Measurements from ENCODE around the gene EIF1AD. TPM values are rescaled to one million over a fixed set of nuclear protein-coding genes. Genes with fewer than 3 reads are reported as not detected.
"Not testable (repeated sequence)": the region's sequence is repeated elsewhere in the genome, so short reads cannot be mapped to it uniquely, and the experiment has no call there.

Gene EIF1AD
- total RNA-seq, 1 donor from 2014 or later = 22.0 TPM

DNA sequence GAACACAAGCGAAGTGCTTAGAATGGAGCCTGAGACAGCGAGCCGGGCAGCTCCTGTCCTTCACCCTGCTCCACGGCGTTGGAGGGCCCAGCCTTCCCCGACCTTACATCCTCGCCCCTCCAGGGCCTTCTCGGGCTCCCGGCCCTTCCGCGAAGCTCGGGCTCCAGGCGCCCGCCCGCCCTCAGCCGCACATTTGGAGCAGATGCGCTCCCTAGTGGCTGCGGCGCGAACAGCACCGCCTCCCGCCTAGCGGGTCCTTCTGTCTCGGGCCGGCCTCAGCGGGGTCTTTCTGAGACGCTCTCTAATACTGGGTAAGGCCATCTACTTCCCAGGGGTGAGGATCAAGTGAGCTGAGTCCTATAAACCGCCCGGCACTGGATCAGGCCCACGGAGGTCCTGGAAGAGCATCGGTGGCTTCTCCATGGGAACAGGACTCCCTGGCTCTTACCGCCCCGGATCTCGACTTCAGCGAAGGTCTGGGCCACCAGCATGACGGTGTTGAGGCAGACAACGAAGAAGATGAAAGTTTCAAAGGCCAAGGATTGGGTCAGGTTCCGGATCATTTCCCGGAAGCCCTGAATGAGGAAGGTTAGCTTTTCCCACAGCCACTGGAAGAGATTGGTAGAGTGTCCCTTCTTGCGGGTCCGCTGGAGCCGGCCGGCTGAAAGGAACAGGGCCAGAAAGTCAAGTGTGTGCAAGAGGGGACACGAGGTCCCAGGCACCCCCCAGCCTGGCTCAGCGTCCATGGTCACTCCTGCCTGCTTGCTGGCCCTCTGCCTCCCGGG is 20.6 kb upstream of the EIF1AD start:
- FAIRE-seq (no peak), DNase-seq (ENCODE audit: low spot score in 2 of 2) (peak; percentile 71 to 86)

DNA sequence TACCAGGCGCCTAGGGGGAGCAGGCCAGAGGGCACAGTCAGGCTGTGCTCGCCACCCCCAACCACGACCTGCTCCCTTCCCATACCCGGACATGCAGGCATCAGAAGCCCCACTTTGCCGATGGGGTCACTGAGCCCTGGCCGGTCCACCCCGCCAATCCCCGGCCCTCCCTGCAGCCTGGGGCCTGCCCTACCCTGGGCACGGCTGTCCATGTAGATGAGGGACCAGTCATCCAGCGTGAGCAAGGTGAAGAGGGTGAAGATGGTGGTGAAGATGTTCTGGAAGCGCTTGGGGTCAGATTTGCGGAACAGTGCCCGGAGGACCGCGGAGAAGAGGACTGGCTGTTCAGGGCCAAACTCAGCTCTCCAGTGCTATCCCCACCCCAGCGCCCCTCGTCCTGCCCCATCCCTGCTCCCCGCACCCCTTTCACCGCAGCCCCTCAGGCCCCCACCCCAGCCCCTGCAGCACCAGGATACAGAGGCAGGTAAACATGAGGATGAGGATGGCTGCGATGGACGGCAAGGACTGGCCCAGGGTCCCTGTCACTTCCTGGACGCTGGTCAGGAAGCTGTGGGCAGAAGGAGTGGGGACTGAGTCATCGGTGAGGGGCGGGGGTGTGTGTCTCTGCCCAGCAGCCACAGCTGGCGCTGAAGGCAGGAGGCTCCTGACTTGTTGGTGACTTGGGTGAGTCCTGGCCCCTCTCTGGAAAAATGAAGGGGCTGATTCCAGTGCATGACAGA is 18.8 kb upstream of the EIF1AD start:
- FAIRE-seq = no peak

DNA sequence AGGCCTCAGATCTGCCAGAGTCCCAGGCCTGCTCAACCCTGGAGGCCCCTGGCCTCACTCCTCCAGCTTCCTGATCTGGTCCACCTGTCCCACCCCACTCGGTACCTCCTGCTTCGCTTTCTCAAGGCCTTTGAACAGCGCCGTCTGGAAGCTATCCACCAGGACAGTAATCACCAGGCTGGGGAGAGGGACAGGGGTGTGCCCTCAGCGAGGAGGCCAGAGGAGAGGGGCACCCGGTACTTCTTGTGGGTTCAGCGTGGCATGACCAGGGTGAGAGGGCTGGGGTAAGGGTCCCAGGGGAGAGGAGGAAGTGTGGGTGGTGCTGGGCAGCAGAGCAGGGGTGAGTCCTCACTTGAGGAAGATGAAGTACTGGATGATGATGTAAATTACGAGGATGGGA is 18.3 kb upstream of the EIF1AD start:
- DNase-seq (ENCODE audit: low spot score in 2 of 2) (no peak), FAIRE-seq (no peak)

More for the DNA sequence above, 18.8 kb upstream of the EIF1AD start:
- no peak for DNase-seq (ENCODE audit: low spot score in 2 of 2)

DNA sequence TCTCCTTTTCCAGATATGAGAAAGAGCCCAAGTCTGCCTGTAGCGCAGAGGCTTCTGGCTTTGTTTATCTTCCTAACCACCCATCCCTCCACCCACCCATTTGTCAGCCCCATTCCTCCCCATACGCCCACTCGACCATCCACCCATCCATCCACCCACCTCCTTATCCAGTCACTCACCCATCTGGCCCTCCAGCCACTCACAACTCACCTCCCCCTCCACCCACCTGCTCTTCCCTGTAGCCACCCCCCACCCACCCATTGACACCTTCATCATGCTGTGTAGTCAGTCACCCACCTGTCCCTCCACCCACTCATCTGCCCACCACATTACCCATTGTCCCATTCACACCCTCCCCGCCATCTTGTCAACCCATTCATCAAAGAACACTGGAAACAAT is 15.4 kb upstream of the EIF1AD start:
- DNase-seq (ENCODE audit: low spot score in 2 of 2) (no peak), FAIRE-seq (no peak)

DNA sequence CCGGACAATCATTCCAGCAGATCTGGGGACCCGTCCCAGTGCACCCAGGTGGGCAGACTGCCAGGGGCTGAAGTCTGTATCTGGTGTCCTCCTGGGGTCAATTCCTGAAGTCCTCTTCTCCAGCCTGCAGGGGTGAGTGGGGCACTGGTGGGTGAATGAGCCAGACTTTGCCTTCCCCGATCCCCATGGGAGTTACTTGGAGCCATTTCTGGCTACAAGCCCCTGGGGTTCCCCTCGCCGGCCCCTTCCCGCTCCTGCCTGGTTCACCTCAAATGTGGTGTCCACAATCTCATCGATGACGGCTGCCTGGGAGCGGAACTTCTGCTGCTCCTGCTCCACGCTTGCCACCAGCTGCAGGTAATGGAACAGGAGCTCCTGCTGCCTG is 14.8 kb upstream of the EIF1AD start:
- FAIRE-seq (no peak), DNase-seq (ENCODE audit: low spot score in 2 of 2) (no peak)

DNA sequence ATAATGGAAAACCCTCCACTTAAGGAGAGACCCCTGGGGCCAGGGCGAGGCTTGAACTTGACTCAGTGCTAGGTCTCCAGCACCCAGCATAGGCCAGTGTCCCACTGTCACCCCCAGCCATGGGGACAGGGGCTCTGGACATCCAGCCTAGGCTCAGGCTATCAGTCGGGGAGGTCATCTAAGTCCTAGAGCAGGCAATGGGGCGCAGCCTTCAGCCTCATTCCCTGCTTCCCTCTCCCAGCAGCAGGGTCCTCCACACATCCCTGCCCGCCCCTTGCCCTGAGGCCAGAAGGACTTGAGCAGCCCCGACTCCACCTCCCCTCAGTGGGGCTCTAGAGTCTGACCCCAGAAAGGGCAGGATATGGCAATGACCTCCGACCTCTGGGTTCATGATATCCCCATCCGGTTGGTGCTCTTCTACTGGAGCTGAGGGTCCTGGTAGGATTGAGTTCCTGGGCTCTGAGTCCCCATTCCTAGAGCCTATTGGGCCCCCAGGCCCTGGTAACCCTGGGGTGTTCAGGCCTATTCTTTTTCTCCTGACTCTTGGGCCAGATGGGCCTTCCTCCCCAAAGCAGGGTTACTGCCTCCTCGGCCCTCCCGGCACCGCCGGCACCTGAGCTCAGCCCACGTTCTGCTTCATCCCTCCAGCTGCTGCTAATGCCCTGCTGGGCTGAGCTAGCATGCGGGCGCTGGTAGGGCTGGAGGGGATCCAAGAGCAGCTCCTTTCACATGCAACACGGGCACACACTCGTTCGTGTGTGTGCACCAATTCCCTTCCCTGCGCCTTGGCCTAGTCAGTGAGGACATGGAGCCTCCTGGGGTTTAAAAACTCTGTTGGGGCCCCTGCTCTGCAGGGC is 14.2 kb upstream of the EIF1AD start:
- DNase-seq (ENCODE audit: low spot score in 2 of 2) = no peak
- FAIRE-seq = no peak

DNA sequence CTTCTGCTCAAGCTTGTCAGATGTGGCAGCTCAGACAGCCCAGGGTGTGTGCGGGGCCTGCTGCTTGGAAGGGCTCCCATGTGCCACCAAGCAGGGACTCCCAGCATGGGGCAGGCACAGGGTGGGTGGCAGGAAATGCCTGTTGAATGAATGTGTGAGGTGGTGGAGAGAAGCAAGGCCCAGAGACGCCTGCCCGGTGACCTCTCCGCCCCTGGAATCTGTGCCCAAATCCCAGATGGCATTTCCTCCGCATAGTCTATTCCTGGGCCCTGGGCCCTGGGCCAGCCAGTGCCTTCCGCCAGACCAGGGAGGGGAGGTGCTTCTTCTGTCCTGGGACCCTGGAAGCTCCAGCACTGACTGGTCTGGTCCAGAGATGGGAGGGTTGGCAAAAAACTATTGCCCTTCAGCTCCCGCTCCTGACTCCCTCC is 13.5 kb upstream of the EIF1AD start:
- DNase-seq (ENCODE audit: low spot score in 2 of 2) = no peak
- no peak for FAIRE-seq

DNA sequence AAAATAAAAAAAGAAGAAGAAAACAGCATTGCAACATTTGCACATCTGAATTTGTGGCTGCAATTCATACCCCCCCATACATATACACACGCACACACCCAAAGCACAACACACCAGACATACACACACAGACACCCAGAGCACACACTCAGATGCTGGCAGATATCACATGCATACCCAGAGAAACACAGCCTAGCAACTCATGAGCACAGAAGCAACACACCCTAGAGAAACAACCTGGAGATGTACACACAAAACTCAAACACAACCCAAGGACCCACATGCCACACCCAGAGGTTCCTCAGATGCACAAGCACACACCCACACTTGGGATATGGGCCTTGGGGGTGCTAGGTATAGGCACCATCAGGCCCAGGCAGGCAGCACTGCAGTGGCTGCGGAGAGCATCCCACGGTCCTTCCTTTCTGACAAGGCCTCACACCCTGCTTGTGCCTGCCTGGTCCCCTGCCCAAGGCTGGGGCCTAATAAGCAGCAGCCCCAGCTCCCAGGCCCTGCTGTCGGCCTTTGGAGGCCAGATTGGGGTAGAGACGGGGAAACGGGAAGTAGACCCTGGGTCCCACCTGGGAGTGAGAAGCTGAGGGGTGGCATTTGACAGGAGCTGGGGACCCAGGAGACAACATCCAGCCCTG is 13.0 kb upstream of the EIF1AD start:
- DNase-seq (ENCODE audit: low spot score in 2 of 2) = no peak
- FAIRE-seq = no peak

DNA sequence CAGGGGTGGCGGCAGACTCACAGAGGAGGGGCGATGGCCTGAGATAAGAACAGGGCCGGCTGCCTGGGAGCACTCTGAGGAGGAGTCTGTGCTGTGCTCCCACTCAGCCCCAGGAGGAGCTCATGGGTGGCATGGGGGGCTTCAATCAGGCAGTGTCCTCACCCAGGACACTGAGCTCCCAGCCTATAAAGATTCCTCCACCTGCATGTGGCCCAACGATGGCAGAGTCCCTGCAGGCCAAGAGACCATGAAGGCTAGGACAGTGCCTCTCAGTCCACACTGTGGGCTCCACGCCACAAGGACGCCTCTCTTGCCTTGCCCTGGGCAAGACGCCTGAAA is 11.8 kb upstream of the EIF1AD start:
- no peak for DNase-seq (ENCODE audit: low spot score in 2 of 2)
- no peak for FAIRE-seq

DNA sequence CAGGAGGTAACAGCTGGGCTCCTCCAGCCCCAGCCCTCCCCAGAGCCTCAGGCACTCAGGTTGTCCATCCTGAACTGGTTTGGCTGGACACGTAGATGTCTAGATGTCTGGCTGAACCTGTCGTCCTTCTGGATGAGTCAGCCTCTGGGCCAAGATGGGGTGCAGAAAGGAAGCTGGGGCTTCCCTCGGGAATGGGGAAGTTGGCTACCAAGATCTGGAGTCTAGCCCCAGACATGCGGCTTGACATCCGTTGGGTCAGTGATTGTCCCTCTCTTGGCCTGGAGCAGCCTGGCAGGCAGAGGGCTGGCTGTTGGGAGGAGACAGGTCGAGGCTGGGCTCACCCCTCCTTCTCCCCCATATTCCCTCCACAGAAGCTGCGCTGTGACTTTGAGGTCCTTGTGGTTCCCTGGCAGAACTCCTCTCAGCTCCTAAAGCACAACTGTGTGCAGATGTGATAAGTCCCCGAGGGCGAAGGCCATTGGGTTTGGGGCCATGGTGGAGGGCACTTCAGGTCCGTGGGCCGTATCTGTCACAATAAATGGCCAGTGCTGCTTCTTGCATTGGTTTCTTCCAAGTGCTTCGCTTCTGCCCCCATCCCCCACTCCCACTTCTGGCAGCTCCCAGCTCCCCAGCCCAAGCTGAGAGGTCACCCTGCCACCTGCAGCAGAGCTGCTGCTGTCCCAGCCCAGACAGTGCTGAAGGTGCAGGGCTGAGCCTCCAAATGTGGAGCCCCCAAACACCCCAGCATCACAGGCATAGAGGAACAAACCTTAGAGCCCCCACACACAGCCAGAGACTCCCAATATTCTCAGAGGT is 11.2 kb upstream of the EIF1AD start:
- FAIRE-seq (no peak), DNase-seq (ENCODE audit: low spot score in 2 of 2) (no peak)

DNA sequence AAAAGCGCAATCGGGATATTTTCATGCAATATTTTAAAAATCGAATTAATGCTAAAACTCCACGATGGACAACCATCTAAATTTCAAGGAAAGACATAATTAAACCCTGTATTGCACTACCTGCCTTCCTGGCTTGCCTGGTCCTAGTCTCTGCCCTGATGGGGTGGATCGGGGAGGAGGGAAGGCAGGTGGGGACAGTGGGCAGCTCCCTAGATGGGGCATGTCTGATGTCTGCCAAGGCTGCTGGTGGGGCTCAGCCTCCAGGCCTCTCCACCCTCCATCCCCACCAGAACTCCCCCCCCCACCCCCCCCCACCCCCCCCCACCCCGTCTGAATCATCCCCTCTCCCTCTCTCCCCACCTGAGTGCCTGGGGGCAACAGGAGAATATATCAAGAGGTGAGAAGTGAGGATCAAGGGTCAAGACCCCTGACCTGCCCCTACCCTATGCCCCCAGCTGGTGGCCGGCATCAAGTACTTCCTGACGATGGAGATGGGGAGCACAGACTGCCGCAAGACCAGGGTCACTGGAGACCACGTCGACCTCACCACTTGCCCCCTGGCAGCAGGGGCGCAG is 10.5 kb upstream of the EIF1AD start:
- DNase-seq (ENCODE audit: low spot score in 2 of 2) (no peak), FAIRE-seq (no peak)

DNA sequence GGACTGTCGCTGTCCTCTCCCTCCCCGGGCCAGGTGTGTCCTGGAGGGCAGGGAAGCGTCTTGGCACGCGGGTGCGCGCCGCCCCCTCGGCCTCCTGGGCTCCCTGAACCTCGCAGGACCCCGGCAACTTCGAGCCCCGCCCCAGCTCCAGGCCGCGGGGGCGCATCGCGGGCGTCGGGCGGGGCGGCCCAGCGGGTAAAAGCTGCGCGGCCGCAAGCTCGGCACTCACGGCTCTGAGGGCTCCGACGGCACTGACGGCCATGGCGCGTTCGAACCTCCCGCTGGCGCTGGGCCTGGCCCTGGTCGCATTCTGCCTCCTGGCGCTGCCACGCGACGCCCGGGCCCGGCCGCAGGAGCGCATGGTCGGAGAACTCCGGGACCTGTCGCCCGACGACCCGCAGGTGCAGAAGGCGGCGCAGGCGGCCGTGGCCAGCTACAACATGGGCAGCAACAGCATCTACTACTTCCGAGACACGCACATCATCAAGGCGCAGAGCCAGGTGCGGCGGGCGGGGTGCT is 9.9 kb upstream of the EIF1AD start, which contains the start of gene CST6:
CST6 (plus strand) TSS at position 224 of the 519 bp plus-strand sequence; CDS start at position 261, 37 bp downstream.
- FAIRE-seq (no peak), DNase-seq (ENCODE audit: low spot score in 2 of 2) (no peak)

DNA sequence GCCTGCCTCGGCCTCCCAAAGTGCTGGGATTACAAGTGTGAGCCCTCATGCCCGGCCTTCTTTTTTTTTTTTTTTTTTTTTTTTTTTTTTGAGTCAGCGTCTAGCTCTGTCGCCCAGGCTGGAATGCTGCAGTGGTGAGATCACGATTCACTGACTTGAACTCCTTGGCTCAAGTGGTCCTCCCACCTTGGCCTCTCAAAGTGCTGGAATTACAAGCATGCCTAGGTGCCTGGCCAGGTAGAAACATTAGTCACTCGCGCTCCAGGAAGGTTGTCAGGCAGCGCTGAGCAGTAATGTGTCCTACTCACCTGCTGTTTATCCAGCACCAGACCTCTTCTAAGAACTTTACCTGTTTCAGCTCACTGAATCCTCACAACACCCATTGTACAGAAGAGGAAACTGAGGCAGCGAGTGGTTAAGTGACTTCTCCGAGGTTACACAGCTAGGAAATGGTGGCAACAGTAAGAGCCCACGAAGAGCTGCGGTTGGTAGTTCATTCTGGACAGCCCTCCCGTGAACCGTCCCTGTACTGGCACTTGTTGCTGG is 9.4 kb upstream of the EIF1AD start:
- DNase-seq (ENCODE audit: low spot score in 2 of 2) (no peak), FAIRE-seq (no peak)

DNA sequence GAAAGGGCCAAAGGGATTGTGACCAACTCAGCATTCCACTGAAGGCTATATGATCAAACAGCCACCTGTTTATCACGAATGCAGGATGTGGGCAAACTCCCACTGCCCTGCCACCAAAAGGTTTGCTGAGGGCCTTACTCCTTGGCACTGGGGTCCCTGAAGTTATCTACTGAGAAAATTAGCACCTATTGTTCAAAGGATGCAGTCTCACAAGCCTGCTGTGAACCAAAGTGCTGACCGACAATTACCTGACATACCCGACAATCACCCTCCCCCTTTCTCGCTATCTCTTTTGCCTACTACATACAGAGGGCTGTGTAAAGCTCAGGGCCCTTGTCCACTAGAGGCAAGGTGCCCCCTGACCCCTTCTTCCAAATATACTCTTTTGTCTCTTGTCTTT is 8.1 kb upstream of the EIF1AD start:
- FAIRE-seq; DNase-seq (ENCODE audit: low spot score in 2 of 2): not testable (repeated sequence)

DNA sequence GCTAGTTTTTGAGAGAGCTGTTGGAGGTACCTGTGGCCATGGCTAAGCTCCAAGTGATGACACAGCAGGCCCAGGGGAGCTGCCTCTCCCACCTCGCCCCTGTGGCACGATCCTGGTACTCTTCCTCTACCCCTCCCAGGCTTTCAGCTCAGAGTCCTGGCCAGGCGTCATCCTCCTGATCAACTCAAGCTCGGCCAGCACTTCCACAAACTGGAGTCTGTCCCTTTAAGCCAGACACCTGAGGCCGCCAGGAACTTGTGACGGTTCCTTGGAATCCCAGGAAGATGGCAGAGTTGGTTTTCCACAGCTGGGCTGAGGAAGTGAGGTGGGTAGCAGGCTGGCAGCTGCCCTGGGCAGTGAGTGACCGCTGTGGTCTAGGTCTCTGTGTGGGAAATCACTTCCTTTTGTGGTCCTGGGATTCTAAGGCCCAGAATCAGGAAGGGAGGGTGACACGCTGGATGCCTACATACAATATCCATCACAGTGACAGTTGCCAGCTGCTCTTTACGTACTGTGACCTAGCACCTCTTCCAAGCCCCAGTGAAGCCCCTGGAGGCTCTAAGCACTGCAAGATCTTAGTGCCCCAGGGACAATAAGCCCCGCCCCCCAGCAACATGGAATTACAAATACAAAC is 6.6 kb upstream of the EIF1AD start:
- no peak for DNase-seq (ENCODE audit: low spot score in 2 of 2)
- no peak for FAIRE-seq

DNA sequence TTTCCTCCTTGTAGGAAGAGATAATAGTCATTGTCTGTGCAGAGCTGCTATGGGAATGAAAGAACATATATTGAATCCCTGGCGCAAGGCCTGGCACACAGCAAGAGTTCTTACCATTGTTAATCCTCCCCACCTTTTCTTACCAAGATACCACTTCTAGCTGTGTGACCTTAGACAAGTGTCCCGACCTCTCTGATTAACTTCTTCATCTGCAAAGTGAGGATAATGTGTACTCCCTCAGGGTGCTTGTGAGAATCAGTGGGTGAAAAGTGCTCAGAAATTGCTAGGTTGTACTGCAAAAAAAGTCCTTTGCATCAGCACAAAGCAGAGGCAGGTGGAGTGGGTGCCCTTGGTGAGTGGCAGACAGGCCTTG is 6.1 kb upstream of the EIF1AD start:
- FAIRE-seq = no peak

DNA sequence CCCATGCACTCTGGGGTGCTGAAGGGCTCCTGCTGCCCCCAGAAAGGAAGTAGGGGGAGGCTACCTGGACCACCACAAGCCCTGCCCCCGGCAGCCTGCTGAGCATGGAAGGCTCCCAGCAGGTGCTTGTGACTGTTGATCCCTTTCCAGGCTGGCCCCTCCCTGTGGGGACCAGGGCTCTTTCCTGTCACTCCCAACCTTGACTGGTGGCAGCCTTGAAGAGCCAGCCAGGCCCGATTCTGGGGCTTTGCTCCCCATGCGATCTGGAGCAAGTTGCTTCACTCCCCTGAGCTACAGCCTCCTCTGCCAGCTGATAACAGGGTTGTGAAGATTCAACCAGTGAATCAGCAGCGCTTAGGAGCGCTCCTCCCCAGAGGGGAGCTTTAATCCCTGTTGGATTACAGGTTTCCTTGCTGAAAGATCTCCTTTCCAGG is 5.3 kb upstream of the EIF1AD start:
- no peak for DNase-seq (ENCODE audit: low spot score in 2 of 2)
- no peak for FAIRE-seq

More for the DNA sequence above, 6.1 kb upstream of the EIF1AD start:
- DNase-seq (ENCODE audit: low spot score in 2 of 2) = no peak

DNA sequence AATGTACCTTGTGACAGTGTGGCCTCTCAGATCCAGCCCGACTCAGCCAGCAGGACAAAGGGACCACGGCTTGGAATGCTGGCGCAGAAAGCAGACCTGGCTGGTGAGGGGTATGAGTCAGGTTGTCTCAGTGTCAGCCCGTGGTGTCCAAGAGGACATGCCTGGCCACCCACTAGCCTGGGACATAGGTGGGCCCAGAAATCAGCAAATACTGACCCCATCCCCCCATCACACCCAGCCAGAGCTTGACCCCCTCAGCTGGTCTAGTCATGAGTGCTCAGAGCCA is 4.9 kb upstream of the EIF1AD start:
- FAIRE-seq (no peak), DNase-seq (ENCODE audit: low spot score in 2 of 2) (no peak)
